Left cardiac atrium (tissue), 4 donors: Measurements from ENCODE around the gene CNTLN. TPM values are rescaled to one million over a fixed set of nuclear protein-coding genes. Genes with fewer than 3 reads are reported as not detected.
"Not testable (repeated sequence)": the region's sequence is repeated elsewhere in the genome, so short reads cannot be mapped to it uniquely, and the experiment has no call there.

Experiments
- ATAC-seq, 2 donors: fragments of 200-7000 bp; cut with Tn5 transposase; one replicate each; pipeline ENCODE4 v1.9.1; 2020; ENCODE audit warnings: mild to moderate bottlenecking in 2 of 2, moderate library complexity in 2 of 2
- DNase-seq: peaks from one replicate; pipeline ENCODE4 v3.0.0-alpha.2; 2020
- intact Hi-C, 2 donors: fragments of 100-400 bp; cut with DNase I; formaldehyde crosslinking; loops; one replicate each; pipeline versions ENCODE4 v1.14.1 to v1.15.1; 2022 to 2023
- total RNA-seq, 2 donors: library from RNA; stranded (reverse); fragmentation: NEBNext Ultra II Directional; extraction: Animal tissue kit (Norgen Biotek cat#: 25700); gene quantifications; one replicate each; pipeline ENCODE4 v1.2.1, GENCODE V29; 2021
- donor health status: DM: no; HTN: yes; CAD: no.
- donor health status: DM: no; HTN: yes; CAD: no; lungs with severe emphysema.
- donor health status: DM: yes; HTN: yes; CAD: no.
- donor health status: Dilated cardiomyopathy.

CNTLN gene
- total RNA-seq, 2 donors from 2014 or later: 4.5 to 5.3 TPM

DNA sequence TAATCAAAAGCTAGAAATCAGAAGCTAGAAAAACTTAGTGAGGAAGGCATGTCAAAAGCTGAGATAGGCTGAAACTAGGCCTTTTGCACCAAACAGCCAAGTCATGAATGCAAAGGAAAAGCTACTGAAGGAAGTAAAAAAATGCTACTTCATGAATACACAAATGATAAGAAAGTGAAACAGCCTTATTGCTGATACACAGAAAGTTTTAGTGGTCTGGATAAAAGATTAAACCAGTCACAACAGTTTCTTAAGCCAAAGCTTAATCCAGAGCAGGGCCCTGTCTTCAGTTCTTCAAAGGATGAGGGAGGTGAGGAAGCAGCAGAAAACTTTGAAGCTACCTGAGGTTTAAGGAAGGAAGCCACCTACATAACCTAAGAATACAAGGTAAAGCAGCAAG is 341.6 kb downstream of the CNTLN start:
- DNase-seq (no peak), ATAC-seq (no peak)
- intact Hi-C loops: no loop called here

DNA sequence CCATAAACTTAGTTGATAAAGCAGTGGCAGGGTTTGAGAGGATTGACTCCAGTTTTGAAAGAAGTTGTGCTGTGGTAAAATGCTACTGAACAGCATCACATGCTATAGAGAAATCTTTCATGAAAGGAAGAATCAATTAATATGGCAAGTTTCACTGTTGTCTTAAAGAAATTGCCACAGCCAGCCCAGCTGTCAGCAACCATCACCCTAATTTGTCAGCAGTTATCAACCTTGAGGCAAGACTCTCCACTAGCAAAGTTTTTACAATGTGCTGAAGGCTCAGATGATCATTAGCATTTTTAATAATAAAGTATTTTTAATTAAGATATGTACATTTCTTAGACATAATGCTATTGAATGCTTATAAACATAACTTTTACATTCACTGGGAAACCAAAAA is 343.0 kb downstream of the CNTLN start:
- intact Hi-C loops: no loop called here
- DNase-seq: no peak
- ATAC-seq: no peak

DNA sequence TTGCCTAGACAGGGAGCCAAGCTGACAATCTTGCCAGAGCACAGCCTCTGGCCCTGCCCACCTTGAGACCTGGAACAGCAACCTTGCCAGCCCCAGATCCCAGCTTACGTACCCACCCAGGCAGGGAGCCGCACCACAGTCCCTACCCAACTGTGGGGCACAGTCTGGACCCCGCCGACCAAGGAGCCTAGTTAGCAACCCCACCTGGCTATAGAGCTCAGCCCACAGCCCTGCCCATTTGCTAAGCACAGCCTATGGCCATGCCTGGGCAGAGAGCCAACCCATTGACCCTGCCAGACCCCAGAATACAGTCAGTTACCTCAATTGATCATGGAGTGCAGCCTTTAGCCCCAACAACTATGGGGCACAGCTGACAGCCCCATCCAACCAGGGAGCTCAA is 346.1 kb downstream of the CNTLN start:
- ATAC-seq: no peak
- peak; percentile 10 for DNase-seq
- intact Hi-C loops: no loop called here

DNA sequence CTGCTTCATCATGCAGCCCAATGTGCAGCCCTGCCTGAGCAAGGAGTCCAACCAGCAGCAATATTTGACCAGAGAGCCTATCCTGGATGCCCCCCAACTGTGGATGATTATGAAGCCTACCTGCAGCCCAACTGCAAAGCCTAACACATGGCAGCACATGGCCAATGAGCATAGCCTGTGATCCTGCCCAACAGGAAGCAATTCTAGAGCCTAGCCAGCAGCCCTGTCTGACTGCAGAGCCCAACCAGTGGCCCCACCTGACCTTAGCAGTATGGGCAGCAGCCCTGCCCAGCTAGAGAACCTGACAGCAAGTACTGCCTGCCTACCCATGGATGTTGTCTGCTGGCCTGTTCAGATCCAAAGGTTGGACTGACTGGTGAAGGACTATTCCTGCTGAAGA is 346.7 kb downstream of the CNTLN start:
- DNase-seq (no peak), ATAC-seq (no peak)
- intact Hi-C loops: no loop called here

DNA sequence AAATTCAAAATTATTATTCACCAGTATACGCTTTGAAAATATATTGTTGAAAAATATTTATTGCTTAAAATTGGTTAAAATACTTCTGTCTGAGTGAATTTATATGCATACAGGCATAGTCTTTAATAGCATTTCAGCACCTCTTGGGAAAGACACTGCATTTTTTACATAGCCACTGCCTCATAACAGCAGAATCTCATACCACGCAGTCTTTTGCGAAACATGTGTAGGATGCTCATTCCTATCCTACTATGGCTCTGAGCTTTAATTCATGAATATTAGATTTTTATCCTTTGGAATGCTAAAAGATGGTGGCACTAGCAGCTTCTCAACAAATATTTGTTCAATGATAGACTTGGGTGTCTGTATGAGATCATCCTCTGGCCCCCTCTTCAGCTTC is 350.1 kb downstream of the CNTLN start:
- intact Hi-C loops: no loop called here
- no peak for DNase-seq
- ATAC-seq: no peak

DNA sequence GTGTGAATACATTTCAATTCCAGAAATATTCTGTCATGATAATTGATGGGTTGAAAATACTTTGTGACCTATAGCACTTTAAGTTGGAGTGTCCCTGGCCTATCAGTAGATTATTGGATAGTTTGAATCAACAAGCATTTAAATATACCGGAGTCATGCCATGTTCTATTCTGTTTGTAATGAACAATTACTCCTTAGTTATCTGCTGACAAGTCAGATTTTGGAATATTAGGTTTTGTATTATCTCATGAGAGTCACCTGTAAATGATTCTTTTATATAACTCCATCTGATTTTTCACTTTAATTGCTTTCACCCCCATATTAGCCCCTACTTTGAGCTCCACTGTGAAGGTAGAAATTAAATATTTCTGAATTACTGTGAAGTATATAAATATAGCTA is 351.6 kb downstream of the CNTLN start:
- intact Hi-C loops: no loop called here
- ATAC-seq (no peak), DNase-seq (no peak)

DNA sequence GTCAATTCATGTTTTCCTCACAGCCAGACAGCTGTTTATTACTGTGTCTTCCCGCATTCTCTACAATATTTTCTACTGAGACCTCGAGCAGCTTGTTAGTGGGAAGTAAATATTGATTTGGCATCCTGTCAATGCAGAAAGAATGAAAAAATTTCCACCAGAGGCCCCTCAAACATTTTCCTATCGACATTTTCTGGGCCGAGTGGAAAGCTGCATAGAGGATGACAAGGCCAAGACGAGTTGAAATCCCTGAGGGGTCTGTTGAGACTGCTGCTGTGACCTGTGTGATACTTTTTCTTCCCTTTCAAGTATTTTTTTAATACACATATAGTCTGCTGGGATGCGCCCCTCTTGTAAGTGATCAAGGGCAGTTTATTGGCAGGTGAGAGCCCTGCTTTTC is 352.6 kb downstream of the CNTLN start:
- intact Hi-C loops: no loop called here
- ATAC-seq (no peak), DNase-seq (no peak)

DNA sequence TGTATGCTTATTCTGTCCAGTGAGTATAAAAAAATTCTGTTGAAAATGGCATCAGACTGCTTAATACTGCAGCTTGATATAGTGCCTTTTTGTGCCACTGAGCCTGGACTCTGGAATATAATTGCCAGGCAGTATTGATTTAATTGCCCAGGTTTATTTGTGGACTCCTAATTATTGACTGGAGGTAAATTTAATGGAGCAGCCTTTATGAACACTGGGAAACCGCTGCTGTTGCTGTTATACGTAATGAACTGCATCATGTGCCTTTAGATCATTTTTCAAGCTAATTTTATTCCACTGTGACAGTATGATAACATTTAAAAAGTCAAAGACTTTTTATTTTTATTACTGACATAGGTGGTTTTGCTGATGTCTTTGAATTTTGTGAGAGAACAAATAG is 353.8 kb downstream of the CNTLN start:
- no peak for DNase-seq
- intact Hi-C loops: no loop called here
- ATAC-seq: no peak

DNA sequence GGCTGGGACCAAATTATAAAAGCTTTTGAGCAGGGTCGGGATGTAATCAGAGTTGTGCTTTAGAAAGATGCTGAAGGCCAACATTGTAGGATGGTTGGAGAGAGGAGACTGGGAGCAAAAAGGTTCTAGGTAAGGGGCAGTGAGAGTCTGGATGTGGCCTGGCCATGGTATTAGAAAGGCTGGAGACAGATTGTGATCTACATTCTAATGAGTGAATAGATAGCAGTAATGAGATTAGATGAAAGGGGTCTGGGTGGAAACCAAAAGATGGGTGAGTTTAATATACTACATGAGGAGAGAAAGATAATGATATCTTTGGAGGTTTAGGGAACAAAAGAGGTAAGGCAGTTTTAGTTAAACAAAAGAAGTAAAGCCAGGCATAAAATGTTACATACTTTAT is 355.3 kb downstream of the CNTLN start:
- ATAC-seq (no peak), DNase-seq (no peak)
- intact Hi-C loops: no loop called here

DNA sequence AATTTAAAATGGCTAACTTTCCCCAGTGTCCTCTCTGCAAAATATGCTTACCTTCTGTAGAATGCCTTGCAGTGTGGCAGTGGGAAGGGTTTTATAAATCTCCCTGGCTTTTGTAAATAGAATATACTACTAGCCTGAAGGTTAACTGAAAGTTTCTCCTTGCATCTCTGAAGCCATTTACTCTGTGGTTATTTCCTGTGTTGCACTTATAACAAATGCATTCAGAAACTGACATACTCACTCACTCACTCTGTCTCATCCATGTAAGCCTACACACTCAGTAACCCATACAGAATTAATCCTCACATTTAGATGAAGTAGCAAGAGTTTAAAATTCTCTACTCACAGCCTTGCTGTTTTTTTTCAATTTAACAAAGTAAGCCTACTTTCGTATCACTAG is 356.9 kb downstream of the CNTLN start:
- ATAC-seq: no peak
- intact Hi-C loops: no loop called here

DNA sequence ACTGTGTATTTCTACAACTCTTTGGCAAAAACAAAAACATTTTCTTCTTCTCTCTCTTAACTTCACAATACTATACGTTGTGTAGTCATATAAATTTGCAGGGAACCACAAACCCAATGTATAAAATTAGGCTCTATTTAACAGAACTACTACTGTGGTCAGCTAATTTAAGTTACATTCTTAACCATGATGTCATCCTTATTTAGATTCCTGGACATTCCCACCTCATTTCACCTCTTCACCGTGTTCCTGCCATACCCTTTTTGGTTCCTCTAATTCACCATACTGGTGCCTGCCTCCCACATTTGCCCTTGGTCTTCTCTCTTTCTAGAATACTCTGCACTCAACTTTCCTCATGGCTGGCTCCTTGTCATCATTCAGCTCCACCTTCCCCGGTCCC is 368.4 kb downstream of the CNTLN start:
- intact Hi-C loops: no loop called here
- DNase-seq (no peak), ATAC-seq (no peak)

More for the DNA sequence above, 356.9 kb downstream of the CNTLN start:
- DNase-seq: no peak

DNA sequence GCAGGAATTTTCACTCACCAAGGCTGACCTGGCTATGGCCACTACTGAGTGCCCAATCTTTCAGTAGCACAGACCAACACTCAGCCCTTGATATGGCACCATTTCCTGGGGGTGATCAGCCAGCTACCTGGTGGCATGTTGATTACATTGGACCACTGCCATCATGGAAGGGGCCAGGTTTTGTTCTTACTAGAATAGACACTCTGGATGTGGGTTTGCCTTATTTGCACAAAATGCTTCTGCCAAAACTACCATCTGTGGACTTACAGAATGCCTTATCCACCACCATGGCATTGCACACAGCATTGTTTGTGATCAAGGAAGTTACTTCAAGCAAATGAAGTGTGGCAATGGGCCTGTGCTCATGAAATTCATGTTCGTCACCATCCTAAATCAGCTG is 374.3 kb downstream of the CNTLN start:
- intact Hi-C loops: no loop called here
- no peak for DNase-seq
- ATAC-seq: no peak

DNA sequence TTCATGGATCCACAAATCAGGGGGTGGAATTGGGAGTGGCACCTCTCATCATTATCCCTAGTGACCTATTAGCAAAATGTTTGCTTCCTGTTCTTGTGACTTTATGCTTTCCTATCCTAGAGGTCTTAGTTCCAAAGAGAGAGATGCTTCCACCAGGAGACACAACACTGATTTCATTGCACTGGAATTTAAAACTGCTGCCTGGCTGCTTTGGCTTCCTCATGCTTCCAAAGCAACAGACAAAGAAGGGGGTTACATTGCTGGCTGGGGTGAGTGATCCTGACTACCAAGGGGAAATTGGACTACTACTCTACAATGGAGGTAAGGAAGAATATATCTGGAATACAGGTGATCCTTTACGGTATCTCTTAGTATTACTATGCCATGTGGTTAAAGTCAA is 374.9 kb downstream of the CNTLN start:
- no peak for ATAC-seq
- no peak for DNase-seq
- intact Hi-C loops: no loop called here

DNA sequence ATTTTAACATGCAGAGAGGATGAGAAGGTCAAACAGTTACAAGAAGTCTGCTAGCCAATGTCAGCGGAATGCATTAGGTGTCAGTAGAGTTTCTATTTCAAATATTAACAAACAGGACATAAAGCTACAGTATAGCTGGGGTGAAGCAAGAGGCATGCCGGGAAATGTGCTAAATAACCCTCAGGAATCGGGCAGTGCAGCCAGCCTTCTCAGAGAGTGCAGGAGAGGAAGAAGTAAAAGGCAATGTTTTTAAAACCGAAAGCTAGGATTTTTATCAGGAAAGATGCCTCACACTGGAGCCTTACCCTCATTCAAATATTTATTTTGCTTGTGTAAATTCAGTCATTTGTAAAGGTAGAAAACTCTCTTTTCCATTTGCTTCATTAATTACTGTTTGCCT is 384.9 kb downstream of the CNTLN start:
- DNase-seq (no peak), ATAC-seq (no peak)
- intact Hi-C loops: no loop called here

DNA sequence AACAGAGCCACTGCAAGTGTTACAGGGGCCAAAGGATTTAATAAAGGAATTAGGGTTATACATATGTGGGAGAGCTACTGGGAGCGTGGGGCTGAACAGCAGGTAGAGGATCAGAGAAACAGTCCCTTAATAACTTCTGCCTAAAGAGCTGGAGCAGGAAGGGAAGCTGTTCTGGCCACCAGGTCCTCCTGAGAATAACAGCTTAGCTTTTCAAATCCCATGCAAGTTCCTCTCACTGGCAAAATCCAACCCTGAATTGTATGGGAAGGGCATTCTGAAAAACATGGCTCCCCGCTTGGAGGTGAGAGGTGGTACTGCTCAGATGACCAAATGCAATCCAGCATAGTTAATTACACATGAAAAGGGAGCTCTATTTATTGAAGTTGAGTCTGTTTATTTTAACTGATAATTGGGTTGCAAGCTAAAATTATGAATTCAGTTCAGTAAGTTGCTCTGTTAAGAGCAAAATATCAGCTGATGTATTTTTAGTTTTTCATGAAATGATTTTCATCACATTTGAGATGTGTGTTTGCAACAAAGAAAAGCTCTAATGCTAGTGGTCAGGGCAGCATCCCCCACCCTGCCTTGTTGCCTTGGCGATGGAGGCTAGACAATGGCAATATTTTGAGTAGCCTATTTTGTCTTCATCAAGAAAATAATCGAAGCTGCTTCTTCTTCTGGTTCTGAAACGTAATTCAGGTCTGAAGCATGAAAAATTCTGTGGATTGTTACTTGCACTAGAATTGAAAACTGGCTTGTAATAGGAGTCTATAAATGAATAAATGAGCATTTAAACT is 385.6 kb downstream of the CNTLN start:
- ATAC-seq (no peak), DNase-seq (no peak)
- intact Hi-C loops: no loop called here

DNA sequence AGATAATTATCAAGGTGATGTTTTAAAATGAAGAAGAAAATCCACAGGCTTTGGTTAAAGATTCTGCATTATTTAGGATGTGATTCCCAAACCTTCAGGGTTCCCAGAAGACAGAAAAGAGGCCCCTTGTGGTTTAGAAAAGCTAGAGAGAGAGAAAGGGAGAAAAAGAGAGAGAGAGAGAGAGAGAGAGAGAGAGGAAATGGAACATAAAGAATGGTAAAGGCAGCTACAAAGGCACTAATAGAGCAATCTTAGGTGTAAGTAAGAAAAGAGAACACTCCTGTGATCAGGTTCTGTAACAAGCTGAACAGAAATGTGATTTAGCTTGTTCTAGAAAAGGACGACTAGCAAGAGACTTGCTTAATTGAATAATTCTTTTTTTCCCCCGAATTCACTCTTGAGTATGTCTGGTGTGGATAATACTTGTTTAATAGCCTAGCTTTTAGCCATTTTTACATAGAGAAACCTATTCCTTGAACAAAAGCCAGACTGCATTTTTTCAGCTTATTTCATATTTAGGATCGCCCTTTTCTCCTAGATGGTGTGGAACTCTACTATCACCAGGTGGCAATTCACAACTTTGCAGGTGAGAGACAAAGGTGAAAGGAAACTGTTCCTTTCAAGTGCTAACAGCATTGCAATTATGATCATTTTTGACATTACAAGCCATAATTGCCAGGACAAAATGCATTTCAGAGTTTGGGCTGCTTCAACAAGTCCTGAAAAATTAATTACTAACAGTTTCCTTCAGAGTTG is 386.4 kb downstream of the CNTLN start:
- ATAC-seq (no peak), DNase-seq (no peak)
- intact Hi-C loops: no loop called here

DNA sequence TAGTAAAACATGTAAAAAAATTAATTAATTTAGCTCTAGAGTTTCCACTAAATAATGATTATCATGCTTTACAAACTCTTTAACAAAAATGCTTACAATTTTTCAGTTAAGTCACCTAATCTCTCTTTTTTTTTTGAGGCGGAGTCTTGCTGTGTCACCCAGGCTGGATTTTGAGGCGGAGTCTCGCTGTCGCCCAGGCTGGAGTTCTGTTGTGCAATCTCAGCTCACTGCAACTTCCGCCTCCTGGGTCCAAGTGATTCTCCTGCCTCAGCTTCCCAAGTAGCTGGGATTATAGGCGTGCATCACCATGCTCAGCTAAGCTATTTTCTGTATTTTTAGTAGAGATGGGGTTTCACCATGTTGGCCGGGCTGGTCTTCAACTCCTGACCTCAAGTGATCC is 391.9 kb downstream of the CNTLN start:
- intact Hi-C loops: loop anchor here in 1 of 2 donors (5.0 kb wide), 1 partner anchor 691 kb away; no protein-coding TSS in a partner anchor
- DNase-seq, ATAC-seq: not testable (repeated sequence)

DNA sequence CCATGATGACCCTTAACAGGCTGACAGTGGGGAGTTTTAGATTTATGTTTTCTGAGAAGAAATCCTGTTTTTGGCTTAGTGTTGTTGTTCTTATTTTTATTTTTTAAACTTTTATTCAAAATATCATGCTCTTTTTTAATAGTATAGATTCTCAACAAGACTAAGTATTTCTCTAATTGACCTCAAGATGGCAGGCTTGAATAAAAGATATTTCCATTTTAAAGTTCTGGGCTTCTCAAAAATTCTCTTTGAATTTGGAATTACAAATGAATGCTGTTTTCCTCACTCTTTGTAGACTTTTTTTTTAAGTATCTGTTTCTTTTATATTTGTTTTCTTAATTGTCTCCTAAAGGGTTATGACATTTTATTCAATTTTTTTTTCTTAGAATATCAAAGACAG is 394.0 kb downstream of the CNTLN start:
- ATAC-seq: no peak
- intact Hi-C loops: loop anchor here in 1 of 2 donors (5.0 kb wide), 1 partner anchor 688 kb away; no protein-coding TSS in a partner anchor
- no peak for DNase-seq

DNA sequence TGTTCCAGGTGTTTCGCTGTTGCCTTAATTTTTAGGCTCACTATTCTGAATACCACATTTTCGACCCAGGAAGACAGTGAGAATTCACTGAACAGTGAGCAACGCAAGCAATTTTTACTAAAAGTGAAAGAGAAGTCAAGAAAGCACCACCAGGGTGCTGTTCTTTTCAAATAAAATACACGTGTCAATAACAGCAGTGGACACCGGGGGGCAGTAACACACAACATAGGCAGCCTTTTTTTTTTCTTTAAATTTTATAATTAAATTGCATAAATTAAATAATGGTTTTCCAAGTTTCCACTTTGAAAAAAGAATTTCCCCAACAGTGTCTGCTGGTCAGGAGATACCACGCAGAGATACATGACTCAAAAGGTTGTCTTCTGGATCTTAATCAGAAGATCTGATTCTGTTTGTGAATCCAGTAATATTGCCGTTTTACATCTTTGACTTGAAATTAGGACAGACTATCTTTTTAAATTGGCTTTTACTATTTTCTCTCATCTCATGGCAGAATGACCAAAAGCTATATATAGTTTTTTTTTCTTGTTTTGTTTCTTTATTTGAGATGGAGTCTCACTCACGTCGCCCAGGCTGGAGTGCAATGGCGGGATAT is 396.9 kb downstream of the CNTLN start:
- DNase-seq (peak; percentile 24), ATAC-seq (no peak)
- intact Hi-C loops: loop anchor here (5.0 to 10.0 kb wide), 3 partner anchors 271 to 683 kb away; no protein-coding TSS in a partner anchor

DNA sequence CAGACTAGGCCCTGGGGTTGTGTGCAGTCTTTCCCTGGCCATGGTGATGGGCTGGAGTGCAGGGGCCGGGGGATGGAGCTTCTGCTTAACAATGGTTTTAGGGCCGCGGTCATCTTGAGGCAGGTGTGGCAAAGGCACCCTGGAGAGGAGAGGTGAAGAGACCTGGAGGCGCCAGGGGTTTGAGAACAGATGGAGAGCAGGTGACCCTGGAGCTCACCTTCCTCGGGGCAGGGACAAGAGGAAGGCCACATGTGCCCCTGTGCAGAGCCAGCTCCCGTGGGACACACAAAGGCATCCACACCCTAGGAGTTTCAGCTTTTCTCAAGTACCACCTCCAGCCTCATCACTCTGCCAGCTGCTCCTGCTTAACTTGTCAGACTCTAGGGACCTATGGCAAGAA is 397.6 kb downstream of the CNTLN start:
- ATAC-seq (no peak), DNase-seq (no peak)
- intact Hi-C loops: loop anchor here (5.0 to 10.0 kb wide), 3 partner anchors 270 to 682 kb away; no protein-coding TSS in a partner anchor
